GM19239 (cell line): ENCODE data around the gene FH.

Source experiments
- DNase-seq: peaks from one replicate; pipeline ENCODE4 v3.0.0; 2011; ENCODE audit warnings: low spot score; ENCODE audit not compliant: insufficient read length
- FAIRE-seq: peaks from 2 replicates; lab custom pipeline; 2011; peaks lifted over from hg19 to GRCh38; lab: Jason Lieb, UNC

FH gene

DNA sequence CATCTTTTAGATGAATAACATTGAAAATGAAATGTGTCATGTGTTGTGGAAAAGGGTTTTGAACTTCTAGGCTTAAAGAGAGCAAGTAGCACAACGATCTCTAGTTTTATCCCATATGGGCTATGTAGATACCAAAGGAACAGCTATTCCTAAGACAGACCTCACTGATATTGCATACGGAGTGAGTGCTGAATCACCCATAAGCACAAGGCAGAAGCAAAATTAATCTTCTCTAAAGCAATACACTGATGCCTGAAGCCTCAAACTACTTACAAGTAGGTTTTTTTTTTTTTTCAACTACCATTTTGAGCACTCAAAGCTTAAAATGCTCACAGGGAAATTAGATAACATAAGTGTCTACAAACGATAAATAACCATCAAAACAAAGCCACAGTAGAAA lies 7.6 kb upstream of the FH start:
- FAIRE-seq, result no peak
- no peak for DNase-seq

DNA sequence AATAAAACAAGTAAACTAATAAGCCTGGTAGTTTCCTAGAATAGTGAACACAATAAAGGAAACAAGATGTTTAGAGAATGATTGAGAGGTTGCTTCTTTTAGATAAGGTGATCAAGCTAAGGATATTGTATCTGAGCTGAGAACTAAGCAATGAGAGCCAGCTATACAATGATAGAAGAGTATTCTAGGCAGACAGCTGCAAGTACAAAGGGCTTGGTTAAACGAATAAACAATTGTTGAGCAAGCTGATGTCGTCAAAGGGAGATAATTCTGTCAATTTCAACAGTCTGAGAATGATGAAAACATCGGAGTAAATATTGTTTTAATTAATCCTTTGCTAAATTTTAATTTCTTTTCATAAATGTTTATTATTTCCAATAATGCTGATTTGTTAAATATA lies 5.5 kb upstream of the FH start:
- FAIRE-seq, result no peak
- no peak for DNase-seq

DNA sequence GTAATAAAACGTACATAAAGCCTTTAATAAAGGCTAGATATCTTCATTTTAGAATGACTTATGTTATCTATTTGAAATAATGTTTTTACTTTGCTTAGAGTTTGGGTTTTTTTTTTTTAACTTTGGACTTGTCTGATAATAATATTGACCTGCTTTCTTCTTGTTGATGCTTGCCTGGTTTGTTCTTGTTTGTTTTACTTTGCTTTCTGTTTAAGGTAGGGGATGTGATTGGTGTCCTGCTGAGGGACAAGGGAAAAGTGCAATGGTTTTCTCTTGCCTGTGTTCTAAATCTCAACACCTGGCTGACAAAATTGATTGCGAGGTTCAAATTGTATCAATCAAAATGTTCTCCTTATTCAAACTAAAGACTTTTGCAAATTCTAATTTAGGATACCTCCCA lies 2.2 kb upstream of the FH start:
- DNase-seq, result no peak
- FAIRE-seq, result no peak

DNA sequence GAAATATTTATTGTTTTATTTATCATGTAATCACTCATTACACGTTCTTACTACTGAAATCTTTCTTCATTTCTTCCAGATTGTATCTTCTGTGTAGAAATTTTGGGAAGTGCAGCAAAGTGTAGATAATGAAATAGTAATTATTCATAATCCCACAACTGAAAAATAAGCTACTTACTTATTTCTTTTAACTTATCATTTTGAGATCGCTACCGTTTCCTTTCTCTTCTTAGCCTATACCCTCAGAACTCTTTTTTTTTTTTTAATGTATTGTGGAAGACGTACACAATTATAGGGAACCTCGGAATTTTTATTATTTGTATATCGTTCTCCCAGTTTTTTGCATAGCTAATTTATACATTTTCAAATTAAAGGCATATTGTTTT lies 518 bp upstream of the FH start:
- FAIRE-seq (no peak), DNase-seq (no peak)

DNA sequence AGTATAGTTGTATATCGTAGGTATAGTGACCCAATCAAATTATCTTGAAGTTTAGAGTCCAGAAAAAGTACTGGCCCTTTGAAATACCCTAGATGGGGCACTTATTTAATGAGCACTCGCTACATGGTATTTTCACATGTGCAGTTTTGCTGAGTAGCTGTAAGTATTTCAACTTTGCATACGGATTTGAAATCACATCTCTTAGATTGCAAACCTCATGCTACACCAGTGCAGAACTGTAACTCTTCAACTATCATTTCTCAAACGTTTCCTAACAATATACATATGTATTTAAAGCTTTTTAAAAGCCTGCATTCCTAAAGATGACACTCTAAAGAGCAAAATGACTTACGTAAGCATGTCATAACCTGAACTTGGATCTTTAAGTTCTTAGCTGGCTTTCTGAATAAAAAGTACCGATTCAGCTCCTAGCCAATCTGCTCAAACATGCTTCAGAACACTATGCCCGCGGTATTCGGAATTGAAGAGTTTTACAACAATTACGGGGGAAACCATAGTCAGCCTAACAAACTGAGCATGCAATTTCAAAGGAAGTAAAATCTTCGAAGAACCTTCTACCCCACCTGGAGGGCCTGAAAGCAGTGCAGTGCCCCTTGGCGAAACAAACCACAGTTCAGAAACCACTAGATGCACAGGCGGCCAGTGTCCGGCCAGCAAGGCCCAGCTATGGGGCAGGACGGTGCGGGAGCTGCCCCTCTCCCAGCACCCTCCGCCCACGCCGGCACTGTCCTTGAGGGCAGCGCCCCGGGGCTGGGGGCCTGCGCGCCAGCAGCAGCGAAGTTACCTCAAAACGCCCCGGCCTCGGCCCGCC lies 863 bp downstream of the FH start:
- DNase-seq, result no peak
- FAIRE-seq, result peak; percentile 66

DNA sequence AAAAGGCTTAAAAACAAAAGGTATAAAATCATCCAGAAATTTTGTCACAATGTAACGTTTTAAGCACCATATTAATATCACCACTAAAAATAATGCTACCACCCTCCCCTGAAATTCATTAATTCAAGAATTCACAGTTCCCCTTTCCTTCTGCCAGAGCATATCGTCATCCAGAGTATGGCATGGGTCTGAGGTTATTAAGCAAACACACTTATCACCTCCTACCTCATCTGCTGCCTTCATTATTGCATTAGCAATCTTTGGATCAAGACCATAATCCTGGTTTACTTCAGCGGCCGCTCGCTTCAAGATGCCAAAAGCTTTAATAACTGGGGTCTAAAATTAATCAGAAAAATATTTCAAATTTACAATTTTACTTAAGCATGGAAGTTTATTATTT lies 6.2 kb downstream of the FH start:
- DNase-seq, result no peak

DNA sequence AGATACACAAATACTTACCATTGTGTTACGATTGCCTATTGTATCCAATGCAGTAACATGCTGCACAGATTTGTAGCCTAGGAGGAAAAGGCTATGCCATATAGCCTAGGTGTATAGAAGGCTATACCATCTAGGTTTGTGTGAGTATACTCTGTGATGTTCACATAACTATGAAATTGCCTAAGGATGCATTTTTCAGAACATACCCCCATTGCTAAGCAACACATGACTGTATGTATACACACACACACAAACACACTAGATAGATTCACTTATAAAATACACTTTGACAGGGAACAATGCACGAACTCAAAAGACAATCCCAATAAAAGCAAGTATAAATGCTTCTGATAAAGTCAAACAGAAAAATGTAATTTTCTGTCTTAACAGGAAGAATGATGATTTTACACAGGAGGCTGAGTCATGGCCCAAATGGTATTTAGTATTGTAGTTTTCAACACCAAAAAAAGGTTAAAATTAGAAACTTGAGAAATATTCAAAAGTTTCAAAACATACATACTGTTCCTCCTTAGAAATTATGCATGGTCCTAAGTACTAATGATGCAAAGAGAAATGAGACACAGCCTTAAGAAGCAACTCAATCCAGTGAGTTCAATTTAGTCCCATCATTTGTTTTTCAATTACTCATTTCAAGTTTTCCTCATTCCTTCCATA lies 12.2 kb downstream of the FH start:
- no peak for DNase-seq
- FAIRE-seq, result no peak

More for the DNA sequence above, 6.2 kb downstream of the FH start:
- FAIRE-seq, result no peak

DNA sequence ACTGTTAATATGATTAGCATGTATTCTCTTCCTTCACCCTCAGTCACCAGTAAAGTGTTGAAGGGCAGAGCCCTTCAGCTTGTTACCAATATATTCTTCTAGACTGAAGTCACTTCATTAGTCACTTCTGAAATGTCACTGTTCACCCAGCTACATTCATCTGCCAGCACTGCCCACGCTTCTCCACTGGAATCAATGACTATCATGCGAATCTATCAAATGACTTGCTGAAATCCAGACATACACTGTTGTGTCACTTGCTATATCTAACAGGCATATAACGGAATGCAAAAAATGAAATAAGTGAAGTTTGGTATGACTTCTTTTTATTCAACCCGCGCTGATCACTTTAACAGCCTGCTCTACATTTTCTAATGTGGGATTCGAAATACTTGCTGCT lies 16.1 kb downstream of the FH start:
- FAIRE-seq (no peak), DNase-seq (no peak)

DNA sequence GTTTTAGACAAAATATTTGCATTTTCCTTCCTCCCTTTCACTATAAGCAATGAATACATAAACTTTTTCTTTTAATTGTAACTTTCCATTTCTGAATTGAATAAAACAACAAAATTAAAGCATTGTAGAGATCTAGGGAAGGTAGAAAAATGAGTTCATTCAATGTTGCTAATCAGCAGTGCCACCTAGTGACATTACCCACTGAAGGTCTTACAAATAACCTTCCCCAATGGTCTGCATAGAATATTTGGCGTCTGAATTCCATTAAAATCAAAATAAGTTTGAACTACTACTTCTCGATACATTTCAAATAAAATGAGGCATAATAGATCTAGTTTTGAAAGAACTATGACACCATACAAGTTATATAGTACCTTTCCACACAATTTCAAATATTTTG lies 19.6 kb downstream of the FH start:
- DNase-seq (no peak), FAIRE-seq (peak; percentile 18)

DNA sequence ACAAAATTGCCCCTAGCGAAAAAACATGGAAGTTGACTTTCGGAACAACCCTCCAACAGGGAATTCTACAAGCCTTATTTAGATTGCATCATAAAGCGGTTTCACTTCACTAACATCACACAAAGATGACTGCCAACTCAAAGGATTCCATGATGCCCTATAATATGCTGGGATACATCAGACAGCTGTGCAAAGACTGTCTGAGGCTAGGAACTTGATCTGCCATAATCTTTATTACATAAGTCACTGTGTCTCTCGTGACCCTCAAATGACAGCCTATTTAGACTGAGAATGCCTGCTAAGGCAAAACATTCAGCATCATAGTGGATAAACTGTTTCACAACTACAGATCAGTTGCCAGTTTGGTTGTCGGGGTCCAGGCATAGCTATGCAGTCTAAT lies 23.8 kb downstream of the FH start:
- DNase-seq (no peak), FAIRE-seq (no peak)

DNA sequence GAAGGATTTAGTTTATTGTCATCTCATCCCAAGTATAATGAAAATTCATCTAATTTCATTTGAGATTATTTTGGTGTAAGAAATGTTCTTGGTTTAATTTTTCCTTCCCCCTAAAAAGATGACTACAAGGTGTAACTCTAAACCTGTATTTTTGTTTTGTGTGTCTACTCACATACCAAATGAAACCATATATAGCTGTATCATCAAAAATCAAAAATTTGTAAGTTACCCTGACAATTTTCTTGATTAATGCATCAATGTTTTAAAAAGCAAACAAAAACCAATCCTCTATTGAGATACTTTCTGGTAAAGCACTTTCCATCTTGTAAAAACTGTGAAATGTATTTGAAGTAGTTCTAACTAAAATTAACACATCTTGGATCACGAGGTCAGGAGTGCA lies 30.8 kb downstream of the FH start:
- no peak for FAIRE-seq
- DNase-seq, result no peak

DNA sequence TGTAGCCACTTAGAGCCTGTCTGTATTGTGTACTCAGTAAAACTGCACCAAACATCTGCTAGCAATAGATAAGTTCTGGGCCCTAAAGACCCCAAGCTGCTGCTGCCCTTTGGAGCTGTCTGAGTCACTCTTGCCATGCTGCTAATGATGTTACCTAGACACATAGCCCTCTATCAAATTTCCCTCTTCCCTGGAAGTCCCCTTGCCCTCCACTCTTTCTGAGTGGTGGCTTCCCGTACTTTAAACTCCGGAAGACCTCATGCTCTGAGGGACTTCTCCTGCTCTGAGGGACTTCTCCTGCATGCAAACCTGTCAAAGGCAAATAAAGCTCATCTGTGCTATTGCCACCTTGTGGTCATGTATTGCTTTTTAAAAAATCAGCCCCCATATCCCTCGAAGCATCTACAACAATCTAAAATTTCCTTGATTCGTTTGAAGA lies 34.0 kb downstream of the FH start:
- DNase-seq, result no peak
- peak; percentile 40 for FAIRE-seq

DNA sequence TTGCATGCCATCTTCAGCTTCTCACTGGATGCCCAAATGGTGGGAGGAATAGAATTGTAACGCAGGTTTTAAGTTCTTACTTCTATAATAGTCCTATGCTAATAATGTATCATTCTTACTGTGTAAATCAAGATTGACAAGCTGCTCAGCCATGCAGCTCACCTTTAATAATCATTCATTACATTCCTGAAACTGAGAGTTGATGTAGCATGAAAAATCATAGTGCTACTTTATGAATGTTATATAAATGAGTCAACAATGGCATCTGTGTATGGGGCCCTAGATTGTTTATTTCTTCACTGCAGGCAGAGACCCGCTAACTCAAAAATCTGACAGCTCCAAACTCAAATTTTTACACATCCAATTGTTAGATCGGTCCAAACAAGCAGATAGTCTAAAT lies 34.4 kb downstream of the FH start:
- DNase-seq (no peak), FAIRE-seq (no peak)

DNA sequence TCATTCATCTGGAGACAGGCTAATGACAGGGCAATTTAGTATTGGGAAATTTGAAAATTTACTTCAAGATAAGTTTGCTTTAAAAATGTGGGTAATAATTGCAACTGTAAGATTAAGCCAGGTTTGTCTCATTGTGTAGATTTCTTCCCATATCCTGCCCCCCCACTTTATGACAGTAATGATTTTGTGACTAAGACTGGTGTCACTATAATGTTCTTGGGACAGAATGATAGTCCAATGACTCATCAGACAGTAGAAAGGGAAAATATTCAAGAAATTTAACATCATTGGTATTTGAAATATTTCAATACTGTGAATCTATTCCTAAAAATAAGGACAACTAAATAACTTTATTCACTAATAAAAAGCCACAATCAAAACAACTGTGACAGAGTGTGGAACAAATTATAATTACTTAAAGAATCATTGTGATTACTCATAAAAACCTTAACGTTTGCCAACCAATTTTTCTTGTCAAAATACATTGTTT lies 36.7 kb downstream of the FH start:
- FAIRE-seq (no peak), DNase-seq (no peak)

DNA sequence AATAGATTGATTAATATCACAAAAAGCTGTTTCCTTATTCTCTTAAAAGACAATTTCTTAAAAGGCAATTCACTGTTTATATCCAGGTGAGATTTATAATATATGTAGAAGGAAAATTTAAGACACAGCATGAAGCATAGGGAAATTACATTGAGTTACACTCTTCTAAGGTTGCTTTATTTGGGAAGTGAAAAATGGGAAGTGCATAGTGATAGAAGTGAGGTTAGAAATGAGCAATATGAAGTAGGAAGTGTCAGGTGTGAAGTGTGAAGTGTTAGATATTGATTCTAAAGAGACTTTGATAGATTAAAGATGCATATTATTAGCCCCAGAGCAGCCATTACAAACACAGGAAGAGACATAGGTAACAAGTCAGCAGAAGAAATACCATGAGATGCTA lies 40.3 kb downstream of the FH start:
- FAIRE-seq (no peak), DNase-seq (no peak)

DNA sequence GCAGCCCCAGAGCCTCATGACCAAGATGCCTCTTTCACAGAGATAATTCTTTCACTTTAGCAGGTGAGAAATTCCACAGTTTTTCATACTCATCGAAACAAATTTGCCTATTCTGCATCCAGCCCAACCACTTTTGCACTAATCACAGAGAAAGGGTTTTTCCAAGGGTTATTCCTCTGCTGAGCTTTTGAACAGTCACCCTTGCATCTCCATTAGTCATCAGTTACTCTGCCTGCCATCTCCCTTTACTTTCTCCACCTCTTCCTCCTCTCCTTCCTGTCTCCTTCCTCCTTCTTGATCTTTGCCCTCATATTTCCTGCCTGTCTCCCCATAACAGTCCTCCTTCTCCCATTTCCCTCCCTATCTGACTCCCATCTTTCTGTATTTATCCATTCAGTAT lies 43.9 kb downstream of the FH start:
- no peak for DNase-seq
- FAIRE-seq, result no peak

DNA sequence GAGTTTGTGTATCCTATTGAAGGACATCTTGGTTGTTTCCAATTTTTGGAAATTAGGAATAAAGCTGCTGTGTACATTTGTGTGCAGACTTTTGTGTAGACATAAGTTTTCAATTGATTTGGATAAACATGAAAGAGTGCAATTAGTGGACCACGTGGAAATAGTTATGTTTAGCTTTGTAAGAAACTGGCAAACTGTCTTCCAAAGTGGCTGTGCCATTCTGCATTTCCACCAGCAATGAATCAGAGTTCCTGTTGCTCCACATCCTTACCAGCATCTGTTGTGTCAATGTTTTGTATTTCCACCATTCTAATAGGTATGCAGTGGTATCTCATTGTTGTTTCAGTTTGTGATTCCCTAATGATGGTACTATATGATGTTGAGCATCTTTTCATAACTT lies 46.5 kb downstream of the FH start:
- DNase-seq (no peak), FAIRE-seq (no peak)

DNA sequence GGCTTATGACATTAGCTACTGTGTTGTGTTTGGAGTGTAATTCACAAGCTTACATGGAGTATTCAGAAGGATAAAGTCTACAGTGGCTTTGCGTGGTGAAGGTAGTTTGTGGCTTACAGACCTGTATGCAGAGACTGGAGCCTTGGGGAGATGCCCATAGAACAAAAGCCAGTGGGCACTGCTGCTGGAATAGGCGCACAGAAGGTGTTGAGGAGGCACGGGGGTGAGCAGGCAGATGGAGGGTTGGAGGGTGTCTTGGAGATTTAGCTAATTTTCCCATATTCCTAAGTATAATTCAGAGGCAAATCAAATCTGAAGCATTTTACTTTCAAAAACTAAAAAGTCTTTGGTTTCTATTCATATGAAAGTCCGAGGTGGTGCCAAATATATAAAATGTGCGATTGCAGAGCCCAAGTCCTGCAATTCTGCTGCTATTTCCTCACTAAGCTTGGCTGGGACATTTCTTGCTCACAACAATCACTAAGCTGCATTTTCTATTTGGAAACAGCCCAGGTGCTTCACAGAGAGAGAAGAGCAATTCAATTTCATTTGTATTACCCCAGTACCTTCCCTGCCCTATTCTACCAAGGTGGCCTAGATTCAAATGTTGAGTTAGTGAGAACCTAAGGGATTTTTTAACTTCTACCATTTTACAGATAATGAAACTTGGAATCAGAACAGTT lies 48.5 kb downstream of the FH start:
- FAIRE-seq, result no peak
- no peak for DNase-seq

DNA sequence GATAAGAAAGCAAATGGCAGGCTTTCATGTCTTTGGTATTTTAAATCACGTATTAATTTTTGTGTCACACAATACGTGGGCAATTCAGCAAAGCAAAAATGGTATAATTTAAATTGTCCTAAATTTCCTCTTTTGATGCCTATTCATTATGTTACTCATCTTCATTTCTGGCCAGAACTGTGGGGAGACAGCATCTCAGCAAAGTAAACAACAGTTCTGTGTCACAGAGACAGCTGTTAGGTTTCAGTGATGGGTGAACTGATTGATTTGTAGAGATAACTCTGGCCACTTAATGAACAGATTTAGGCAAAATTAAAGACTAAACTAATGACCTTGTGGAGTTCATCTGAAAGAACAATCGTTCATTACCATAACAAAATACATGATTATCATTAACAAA lies 49.2 kb downstream of the FH start:
- DNase-seq (no peak), FAIRE-seq (no peak)

DNA sequence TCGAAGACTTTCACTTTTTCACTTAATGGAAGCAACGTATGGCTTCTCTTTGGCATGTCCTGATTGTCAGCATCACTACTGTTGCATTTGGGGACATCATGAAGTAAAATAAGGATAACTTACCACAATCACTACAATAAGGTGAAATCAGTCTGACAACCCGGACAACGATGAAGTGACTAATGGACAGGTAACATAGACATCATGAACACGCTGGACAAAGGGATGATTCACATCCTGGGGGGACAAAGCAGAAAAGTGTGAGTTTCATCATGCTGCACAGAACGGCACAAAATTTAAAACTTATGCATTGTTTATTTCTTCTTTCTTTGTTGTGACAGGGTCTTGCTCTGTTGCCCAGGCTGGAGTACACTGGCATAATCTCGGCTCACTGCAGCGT lies 53.9 kb downstream of the FH start:
- DNase-seq, result no peak
- no peak for FAIRE-seq

DNA sequence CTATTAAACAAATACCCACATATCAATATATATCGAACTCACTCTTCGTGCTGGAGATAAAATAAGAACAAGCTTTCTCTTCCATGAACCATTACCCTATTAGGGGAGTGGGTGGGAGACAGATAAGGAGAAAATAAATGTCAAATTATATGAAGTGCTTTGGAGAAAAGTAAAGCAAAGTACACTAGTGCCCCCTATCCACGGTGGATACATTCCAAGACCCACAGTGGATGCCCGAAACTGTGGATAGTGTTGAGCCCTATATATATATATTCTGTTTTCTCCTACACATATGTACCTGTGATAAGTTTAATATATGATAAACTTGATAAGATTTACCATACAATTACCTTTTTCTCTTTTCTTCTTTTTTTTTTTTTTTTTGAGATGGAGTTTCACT lies 54.6 kb downstream of the FH start:
- no peak for FAIRE-seq
- DNase-seq, result no peak
